HL-60 (cell line): ENCODE results near the gene GRB10.

Experiments used
- DNase-seq, 2 experiments: peaks; one replicate each; pipeline ENCODE4 v3.0.0-alpha.2; 2010 to 2020; ENCODE audit warnings: low read depth in 1 of 2, low spot score in 1 of 2
- H3K27ac ChIP-seq: fragments of 250-450 bp; sonication (Bioruptor Pico); replicated peaks from 2 replicates; pipeline ENCODE4 v1.5.1; 2020; ENCODE audit warnings: mild to moderate bottlenecking, moderate library complexity
- H3K27me3 ChIP-seq: fragments of 250-450 bp; sonication (Bioruptor Pico); 2 replicates; pipeline ENCODE4 v1.5.1; 2021; ENCODE audit warnings: mild to moderate bottlenecking, moderate library complexity; ENCODE audit not compliant: insufficient read depth, poor library complexity, severe bottlenecking
- H3K4me3 ChIP-seq: replicated peaks from 2 replicates; pipeline ENCODE4 v1.5.1; 2011; ENCODE audit warnings: mild to moderate bottlenecking, control low read depth, low read length; ENCODE audit not compliant: insufficient read depth
- GABPA ChIP-seq: IDR thresholded peaks from 2 replicates; pipeline ENCODE4 v1.6.1; 2012; ENCODE audit warnings: low read depth
- POLR2AphosphoS5 ChIP-seq: IDR thresholded peaks from 2 replicates; pipeline ENCODE4 v1.6.1; 2012; ENCODE audit warnings: low read depth
- SPI1 ChIP-seq: IDR thresholded peaks from 2 replicates; pipeline ENCODE4 v1.6.1; 2012; ENCODE audit warnings: low read depth, mild to moderate bottlenecking, borderline replicate concordance
- TF ChIP-seq, protein P1 (sequence below): IDR thresholded peaks from one replicate; pipeline ENCODE4 v1.5.1; 2011; ENCODE audit warnings: low read length, control low read depth, inconsistent platforms; ENCODE audit not compliant: insufficient read depth
- TF ChIP-seq, protein P2 (sequence below): IDR thresholded peaks from 2 replicates; pipeline ENCODE4 v1.6.1; 2012; ENCODE audit warnings: low read depth; ENCODE audit not compliant: insufficient replicate concordance

Gene GRB10

DNA sequence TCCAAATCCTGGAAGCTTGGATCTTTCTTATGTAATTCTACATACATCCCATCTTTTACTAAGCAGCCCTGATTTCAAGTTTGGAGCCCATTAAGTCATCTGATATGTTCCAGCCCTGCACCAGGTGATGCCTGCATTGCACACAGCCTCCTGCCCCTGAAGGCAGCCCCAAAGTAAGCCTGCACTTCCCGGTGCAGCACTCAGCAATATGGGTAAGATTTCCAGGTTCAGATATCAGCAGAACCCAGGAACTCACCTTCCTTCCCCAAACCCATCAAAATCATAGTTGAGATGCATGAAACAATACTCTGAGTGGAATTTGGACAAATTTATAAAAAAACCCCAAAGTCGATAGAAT lies 217.2 kb downstream of the GRB10 start:
- DNase-seq = no peak
- H3K27me3 ChIP-seq = no peaks in the 10 kb centered on the region
- TF ChIP-seq, protein P1, sequence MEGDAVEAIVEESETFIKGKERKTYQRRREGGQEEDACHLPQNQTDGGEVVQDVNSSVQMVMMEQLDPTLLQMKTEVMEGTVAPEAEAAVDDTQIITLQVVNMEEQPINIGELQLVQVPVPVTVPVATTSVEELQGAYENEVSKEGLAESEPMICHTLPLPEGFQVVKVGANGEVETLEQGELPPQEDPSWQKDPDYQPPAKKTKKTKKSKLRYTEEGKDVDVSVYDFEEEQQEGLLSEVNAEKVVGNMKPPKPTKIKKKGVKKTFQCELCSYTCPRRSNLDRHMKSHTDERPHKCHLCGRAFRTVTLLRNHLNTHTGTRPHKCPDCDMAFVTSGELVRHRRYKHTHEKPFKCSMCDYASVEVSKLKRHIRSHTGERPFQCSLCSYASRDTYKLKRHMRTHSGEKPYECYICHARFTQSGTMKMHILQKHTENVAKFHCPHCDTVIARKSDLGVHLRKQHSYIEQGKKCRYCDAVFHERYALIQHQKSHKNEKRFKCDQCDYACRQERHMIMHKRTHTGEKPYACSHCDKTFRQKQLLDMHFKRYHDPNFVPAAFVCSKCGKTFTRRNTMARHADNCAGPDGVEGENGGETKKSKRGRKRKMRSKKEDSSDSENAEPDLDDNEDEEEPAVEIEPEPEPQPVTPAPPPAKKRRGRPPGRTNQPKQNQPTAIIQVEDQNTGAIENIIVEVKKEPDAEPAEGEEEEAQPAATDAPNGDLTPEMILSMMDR = no peak
- TF ChIP-seq, protein P2, sequence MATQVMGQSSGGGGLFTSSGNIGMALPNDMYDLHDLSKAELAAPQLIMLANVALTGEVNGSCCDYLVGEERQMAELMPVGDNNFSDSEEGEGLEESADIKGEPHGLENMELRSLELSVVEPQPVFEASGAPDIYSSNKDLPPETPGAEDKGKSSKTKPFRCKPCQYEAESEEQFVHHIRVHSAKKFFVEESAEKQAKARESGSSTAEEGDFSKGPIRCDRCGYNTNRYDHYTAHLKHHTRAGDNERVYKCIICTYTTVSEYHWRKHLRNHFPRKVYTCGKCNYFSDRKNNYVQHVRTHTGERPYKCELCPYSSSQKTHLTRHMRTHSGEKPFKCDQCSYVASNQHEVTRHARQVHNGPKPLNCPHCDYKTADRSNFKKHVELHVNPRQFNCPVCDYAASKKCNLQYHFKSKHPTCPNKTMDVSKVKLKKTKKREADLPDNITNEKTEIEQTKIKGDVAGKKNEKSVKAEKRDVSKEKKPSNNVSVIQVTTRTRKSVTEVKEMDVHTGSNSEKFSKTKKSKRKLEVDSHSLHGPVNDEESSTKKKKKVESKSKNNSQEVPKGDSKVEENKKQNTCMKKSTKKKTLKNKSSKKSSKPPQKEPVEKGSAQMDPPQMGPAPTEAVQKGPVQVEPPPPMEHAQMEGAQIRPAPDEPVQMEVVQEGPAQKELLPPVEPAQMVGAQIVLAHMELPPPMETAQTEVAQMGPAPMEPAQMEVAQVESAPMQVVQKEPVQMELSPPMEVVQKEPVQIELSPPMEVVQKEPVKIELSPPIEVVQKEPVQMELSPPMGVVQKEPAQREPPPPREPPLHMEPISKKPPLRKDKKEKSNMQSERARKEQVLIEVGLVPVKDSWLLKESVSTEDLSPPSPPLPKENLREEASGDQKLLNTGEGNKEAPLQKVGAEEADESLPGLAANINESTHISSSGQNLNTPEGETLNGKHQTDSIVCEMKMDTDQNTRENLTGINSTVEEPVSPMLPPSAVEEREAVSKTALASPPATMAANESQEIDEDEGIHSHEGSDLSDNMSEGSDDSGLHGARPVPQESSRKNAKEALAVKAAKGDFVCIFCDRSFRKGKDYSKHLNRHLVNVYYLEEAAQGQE = no peak
- no peak for TF ChIP-seq POLR2AphosphoS5
- TF ChIP-seq GABPA = no peak
- TF ChIP-seq SPI1 = no peak
- H3K4me3 ChIP-seq = no peak overlapping the region
- H3K27ac ChIP-seq = no peak overlapping the region

DNA sequence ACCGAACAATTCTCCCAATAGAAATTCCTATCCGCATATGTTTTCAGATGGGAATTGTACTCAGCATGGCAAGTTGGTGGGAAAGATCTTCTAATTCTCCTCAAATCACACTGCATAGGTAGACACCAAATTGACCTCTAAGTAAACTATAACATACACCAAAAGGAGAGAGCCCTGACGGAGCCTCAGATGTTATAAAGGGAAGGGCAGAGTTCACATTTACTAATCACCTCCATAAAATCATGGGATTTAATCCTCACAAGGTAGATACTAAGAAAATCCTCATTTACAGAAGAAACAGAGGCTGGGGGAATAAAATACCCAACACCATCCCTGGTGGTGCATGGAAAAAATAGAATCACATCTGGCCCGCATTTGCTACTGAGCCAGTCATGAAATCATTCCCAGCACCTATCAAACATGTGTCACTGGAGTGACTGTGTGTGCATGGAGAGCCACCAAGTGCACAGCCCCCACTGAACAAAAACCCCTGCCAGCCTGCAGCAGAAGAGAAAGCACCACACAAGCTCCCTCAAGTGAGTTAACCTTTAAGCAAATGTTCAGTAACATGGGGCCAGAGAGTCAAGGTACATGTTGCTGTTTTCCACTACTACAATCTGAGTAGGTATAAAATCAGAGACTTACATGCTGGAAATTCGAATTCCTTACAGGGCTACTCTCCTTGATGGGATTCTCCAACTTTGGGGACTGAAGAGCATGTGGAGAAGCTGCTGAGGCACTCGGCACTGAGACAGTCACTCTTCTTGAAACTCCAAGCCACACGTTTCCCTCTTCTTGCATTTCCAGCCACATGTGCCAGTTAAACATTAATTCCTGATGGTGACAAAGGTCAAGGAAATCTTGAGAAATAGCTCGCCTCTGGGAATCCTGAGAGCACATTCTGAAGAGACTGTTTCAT lies 217.8 kb downstream of the GRB10 start, which contains the start of gene DDC:
Gene DDC, minus strand, starts transcription at position 766 of the 919 bp plus-strand sequence. CDS start 21,320 bp downstream, outside the sequence.
- Histone ChIP-seq H3K27ac (no peak within 1 kb of the TSS), H3K27me3 (peaks cover 6% of the 10 kb centered on the region), H3K4me3 (no peak within 1 kb of the TSS)
- no peak for DNase-seq
- TF ChIP-seq POLR2AphosphoS5 (no peak), GABPA (no peak), SPI1 (no peak)
- TF ChIP-seq, protein P2 = no peak
- TF ChIP-seq, protein P1 = no peak

DNA sequence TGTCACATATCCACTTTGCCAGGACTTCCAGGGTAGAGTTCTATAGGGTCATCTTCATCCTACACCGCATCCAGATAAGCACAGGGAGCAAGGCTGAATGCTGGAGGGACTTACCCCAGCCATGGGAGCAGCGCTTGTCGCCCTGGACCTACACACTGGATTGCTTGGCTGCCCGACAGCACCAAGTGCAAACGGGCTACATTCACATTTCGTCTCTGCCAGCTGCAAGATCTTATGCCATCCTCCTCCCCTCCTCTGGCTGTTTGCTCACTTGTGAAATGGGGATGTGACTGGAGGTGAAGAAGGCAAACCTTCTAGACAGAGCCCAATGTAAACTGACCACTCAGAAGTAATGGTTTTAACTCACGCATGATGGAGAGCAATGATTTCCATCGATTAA lies 218.5 kb downstream of the GRB10 start:
- Histone ChIP-seq H3K27me3 (peaks cover 10% of the 10 kb centered on the region), H3K27ac (no peak overlapping the region), H3K4me3 (no peak overlapping the region)
- no peak for DNase-seq
- TF ChIP-seq, protein P1 = no peak
- TF ChIP-seq GABPA (no peak), POLR2AphosphoS5 (no peak), SPI1 (no peak)
- TF ChIP-seq, protein P2 = no peak
